IMR-90 (cell line): ENCODE data around the gene ATP1A1. TPM values are rescaled to one million over a fixed set of nuclear protein-coding genes. Genes with fewer than 3 reads are reported as not detected.

Experiments
- ATAC-seq: fragments of 200-7000 bp; cut with Tn5 transposase; 2 replicates; pipeline ENCODE4 v1.9.1; 2020; ENCODE audit warnings: low read depth, mild to moderate bottlenecking, moderate library complexity
- BruUV-seq: library from RNA; stranded (reverse); fragments of 400-500 nt; replicated peaks from 2 replicates; lab custom pipeline; 2021; lab: Mats Ljungman, UMichigan
- CTCF ChIA-PET: fragments of 300-600 bp; formaldehyde crosslinking; extraction: SDS; loops from one replicate; lab custom pipeline; 2021; ENCODE audit warnings: antibody characterized with exemption; lab: Yijun Ruan, JAX
- POLR2A ChIA-PET: fragments of 300-600 bp; sonication (Branson Sonifier 250); formaldehyde crosslinking; loops from one replicate; lab custom pipeline; 2022; ENCODE audit warnings: antibody characterized with exemption; ENCODE audit not compliant: unreplicated experiment; lab: Charles Lee
- DNase-seq: peaks from one replicate; pipeline ENCODE4 v3.0.0; 2013
- H2AFZ ChIP-seq: replicated peaks from 2 replicates; pipeline ENCODE3; 2013; ENCODE audit warnings: low read length, mild to moderate bottlenecking; ENCODE audit not compliant: poor library complexity
- H2AK5ac ChIP-seq: 2 replicates; pipeline ENCODE4 v1.6.1; 2013; ENCODE audit warnings: low read depth, low read length, inconsistent platforms
- H2AK9ac ChIP-seq: replicated peaks from 2 replicates; pipeline ENCODE3; 2013; ENCODE audit warnings: mild to moderate bottlenecking, low read depth, low read length, moderate library complexity; ENCODE audit not compliant: poor library complexity
- H2BK120ac ChIP-seq: 2 replicates; pipeline ENCODE4 v1.6.1; 2013; ENCODE audit warnings: low read depth, low read length, inconsistent platforms
- H2BK15ac ChIP-seq: 3 replicates; pipeline ENCODE4 v1.6.1; 2013; ENCODE audit warnings: low read depth, low read length, inconsistent platforms
- H2BK20ac ChIP-seq: 2 replicates; pipeline ENCODE4 v1.6.1; 2013; ENCODE audit warnings: low read depth, mild to moderate bottlenecking, inconsistent platforms, low read length, moderate library complexity
- H2BK5ac ChIP-seq: 2 replicates; pipeline ENCODE4 v1.6.1; 2013; ENCODE audit warnings: mild to moderate bottlenecking, low read depth, low read length, inconsistent platforms; ENCODE audit not compliant: poor library complexity, severe bottlenecking
- H3K14ac ChIP-seq: replicated peaks from 2 replicates; pipeline ENCODE4 v1.6.1; 2013; ENCODE audit warnings: low read depth, low read length, inconsistent platforms
- H3K18ac ChIP-seq: 2 replicates; pipeline ENCODE4 v1.6.1; 2013; ENCODE audit warnings: low read depth, low read length, control low read depth
- H3K23ac ChIP-seq: 2 replicates; pipeline ENCODE4 v1.6.1; 2013; ENCODE audit warnings: low read depth, low read length, inconsistent platforms
- H3K27ac ChIP-seq: 2 replicates; pipeline ENCODE4 v1.5.1; 2013; ENCODE audit warnings: mild to moderate bottlenecking, control low read depth, low read length; ENCODE audit not compliant: insufficient read depth
- H3K27me3 ChIP-seq: 2 replicates; pipeline ENCODE4 v1.6.1; 2013; ENCODE audit warnings: low read length; ENCODE audit not compliant: control insufficient read depth, insufficient read depth
- H3K36me3 ChIP-seq: 2 replicates; pipeline ENCODE4 v1.6.1; 2013; ENCODE audit warnings: low read length, mixed read lengths; ENCODE audit not compliant: control insufficient read depth, insufficient read depth
- H3K4ac ChIP-seq: 2 replicates; pipeline ENCODE4 v1.6.1; 2013; ENCODE audit warnings: low read depth, low read length, inconsistent platforms
- H3K4me1 ChIP-seq: 2 replicates; pipeline ENCODE4 v1.6.1; 2013; ENCODE audit warnings: low read length, mixed read lengths; ENCODE audit not compliant: control insufficient read depth, insufficient read depth
- H3K4me2 ChIP-seq: 2 replicates; pipeline ENCODE4 v1.6.1; 2013; ENCODE audit warnings: low read depth, mild to moderate bottlenecking, control low read depth, low read length, moderate library complexity
- H3K4me3 ChIP-seq: 2 replicates; pipeline ENCODE4 v1.5.1; 2013; ENCODE audit warnings: low read depth, mild to moderate bottlenecking, control low read depth, low read length, moderate library complexity; ENCODE audit not compliant: insufficient read depth
- H3K56ac ChIP-seq: 2 replicates; pipeline ENCODE4 v1.6.1; 2013; ENCODE audit warnings: low read length, inconsistent platforms; ENCODE audit not compliant: insufficient read depth; ENCODE audit errors: extremely low read depth
- H3K79me1 ChIP-seq, 2 experiments: 2 replicates each; pipeline ENCODE4 v1.6.1; 2013; ENCODE audit warnings: low read length in 2 of 2, inconsistent platforms in 1 of 2, low read depth in 1 of 2
- H3K9ac ChIP-seq: 2 replicates; pipeline ENCODE4 v1.6.1; 2013; ENCODE audit warnings: low read depth, low read length, control low read depth
- H3K9me1 ChIP-seq: 2 replicates; pipeline ENCODE4 v1.6.1; 2013; ENCODE audit warnings: low read length, inconsistent platforms; ENCODE audit not compliant: insufficient read depth
- H3K9me3 ChIP-seq: 2 replicates; pipeline ENCODE4 v1.6.1; 2013; ENCODE audit warnings: low read length; ENCODE audit not compliant: control insufficient read depth, insufficient read depth
- H4K20me1 ChIP-seq: 2 replicates; pipeline ENCODE4 v1.6.1; 2013; ENCODE audit warnings: low read length, inconsistent platforms; ENCODE audit not compliant: insufficient read depth
- H4K5ac ChIP-seq: 2 replicates; pipeline ENCODE4 v1.6.1; 2013; ENCODE audit warnings: mild to moderate bottlenecking, low read depth, low read length, control low read depth
- H4K8ac ChIP-seq, 2 experiments: 2 replicates each; pipeline ENCODE4 v1.6.1; 2013; ENCODE audit warnings: low read depth in 2 of 2, low read length in 2 of 2, control low read depth in 1 of 2, inconsistent platforms in 1 of 2
- H4K91ac ChIP-seq: 2 replicates; pipeline ENCODE4 v1.6.1; 2013; ENCODE audit warnings: low read depth, low read length, inconsistent platforms; ENCODE audit not compliant: insufficient read depth
- CEBPB ChIP-seq: IDR thresholded peaks from 2 replicates; pipeline ENCODE4 v1.6.1; 2012; ENCODE audit warnings: low read depth, low read length, improper control_type of control experiment
- MXI1 ChIP-seq: IDR thresholded peaks from 2 replicates; pipeline ENCODE4 v1.6.1; 2012; ENCODE audit warnings: low read depth, mild to moderate bottlenecking, low read length, moderate library complexity, borderline replicate concordance
- RAD21 ChIP-seq: IDR thresholded peaks from 2 replicates; pipeline ENCODE4 v1.6.1; 2012; ENCODE audit warnings: low read length, improper control_type of control experiment
- RFX5 ChIP-seq: IDR thresholded peaks from 2 replicates; pipeline ENCODE4 v1.8.0; 2012; ENCODE audit warnings: low read depth, mild to moderate bottlenecking, low read length, moderate library complexity
- WGBS, 2 experiments: methylation state at CpG; one replicate each; pipeline versions ENCODE4 v1.1.5 to v1.1.7; 2013; ENCODE audit warnings: missing lambda C conversion rate in 2 of 2; ENCODE audit not compliant: insufficient read length in 1 of 2; ENCODE audit errors: extremely low coverage in 2 of 2; 5-methylcytosine and 5-hydroxymethylcytosine counted together
- dilution Hi-C: fragments of 300-500 bp; cut with HindIII; formaldehyde crosslinking; loops from one replicate; pipeline ENCODE4 v1.14.3; 2018; ENCODE audit warnings: low sequenced_read_pairs; ENCODE audit not compliant: unreplicated experiment
- in situ Hi-C: fragments of 300-500 bp; cut with MboI; formaldehyde crosslinking; loops from 3 replicates; pipeline ENCODE4 v1.14.3; 2019; ENCODE audit warnings: low sequenced_read_pairs, inconsistent platforms, mixed read lengths
- intact Hi-C: fragments of 100-400 bp; cut with micrococcal nuclease; formaldehyde crosslinking; loops from 2 replicates; pipeline ENCODE4 v1.10.0; 2022
- polyA plus RNA-seq, 3 experiments: library from polyadenylated mRNA; depleted of rRNA; stranded (reverse); fragments of >200 nt; gene quantifications; 2 replicates each; pipeline ENCODE4 v1.2.3, GENCODE V29; 2012; ENCODE audit warnings: low replicate concordance in 1 of 3
- total RNA-seq: library from RNA; depleted of rRNA; stranded (reverse); fragments of >200 nt; gene quantifications from 2 replicates; pipeline ENCODE4 v1.2.3, GENCODE V29; 2012

The ATP1A1 gene
- total and polyA plus RNA-seq, 2 of the 4 experiments (the other 2 are of a cell fraction): 116 to 125 TPM

DNA sequence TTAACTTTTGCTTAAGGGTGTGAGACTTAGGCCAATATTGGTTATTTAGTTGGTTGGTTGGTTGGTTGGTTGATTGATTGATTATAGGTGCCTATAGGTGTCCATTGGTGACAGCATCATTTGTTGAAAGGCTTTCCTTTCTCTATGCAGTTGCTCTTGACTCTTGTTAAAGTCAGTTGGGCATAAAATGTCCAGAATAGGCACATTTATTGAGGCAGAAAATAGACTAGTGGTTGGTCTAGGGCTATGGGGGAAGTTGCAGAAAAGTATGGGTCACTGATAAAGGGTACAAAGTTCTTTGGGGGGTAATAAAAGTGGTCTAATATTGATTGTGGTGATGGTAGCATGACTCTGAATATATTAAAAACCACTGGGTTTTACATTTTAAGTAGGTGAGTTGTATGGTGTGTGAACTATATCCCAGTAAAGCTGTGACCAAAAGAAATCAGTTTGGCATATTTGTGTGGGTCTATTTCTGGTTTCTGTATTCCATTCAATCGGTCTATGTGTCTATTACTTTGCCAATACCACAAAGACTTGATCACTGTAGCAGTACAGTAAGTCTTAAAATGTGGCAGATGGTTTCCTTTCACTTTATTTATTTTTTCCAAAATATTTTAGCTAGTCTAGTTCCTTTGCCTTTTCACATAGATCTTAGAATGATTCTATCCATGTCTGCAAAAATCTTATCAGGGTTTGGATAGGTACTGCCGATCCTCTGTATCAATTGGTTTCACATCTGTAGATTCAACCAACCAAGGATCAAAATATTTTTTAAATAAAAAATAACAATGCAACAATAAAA lies 63.0 kb downstream of the ATP1A1 start (continued):
- no peak for TF ChIP-seq RFX5

DNA sequence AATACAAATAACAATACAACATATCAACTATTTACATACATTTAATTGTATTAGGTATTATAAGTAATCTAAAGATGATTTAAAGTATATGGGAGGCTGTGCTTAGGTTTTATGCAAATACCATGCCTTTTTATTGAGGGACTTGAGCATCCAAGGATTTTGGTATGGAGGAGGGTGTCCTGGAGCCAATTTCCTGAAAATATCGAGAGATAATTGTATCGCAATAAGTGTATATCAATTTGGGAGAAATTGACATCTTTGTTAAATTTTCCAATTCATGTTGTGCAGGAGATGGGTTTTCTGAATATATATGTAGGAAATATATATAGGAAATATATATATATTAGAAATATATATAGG lies 63.5 kb downstream of the ATP1A1 start:
- CTCF ChIA-PET: no interaction called here
- POLR2A ChIA-PET: no interaction called here
- no peak overlapping the region for H3K27ac ChIP-seq
- H3K4me2 ChIP-seq: no peak overlapping the region
- H4K20me1 ChIP-seq: no peaks in the 10 kb centered on the region
- TF ChIP-seq RAD21: no peak
- TF ChIP-seq MXI1: no peak
- no peak for TF ChIP-seq CEBPB
- H3K4me3 ChIP-seq: no peak overlapping the region
- no peak overlapping the region for H2AK5ac ChIP-seq
- H3K79me1 ChIP-seq: no peaks in the 10 kb centered on the region
- H3K9me1 ChIP-seq: no peaks in the 10 kb centered on the region
- no peak overlapping the region for H3K14ac ChIP-seq
- no peak overlapping the region for H2BK15ac ChIP-seq
- no peaks in the 10 kb centered on the region for H3K9me3 ChIP-seq
- no peak for DNase-seq
- no peak overlapping the region for H2AK9ac ChIP-seq
- no peak overlapping the region for H3K56ac ChIP-seq
- intact Hi-C loops (no loop called here), in situ Hi-C loops (no loop called here), dilution Hi-C loops (no loop called here)
- H3K23ac ChIP-seq: no peak overlapping the region
- no peak overlapping the region for H4K91ac ChIP-seq
- H4K5ac ChIP-seq: no peak overlapping the region
- H3K9ac ChIP-seq: no peak overlapping the region
- no CpG with 5 or more reads among the region's 2 CpGs for WGBS, 2 experiments
- ATAC-seq: no peak
- H2BK5ac ChIP-seq: no peak overlapping the region
- BruUV-seq: no TSS peak
- H4K8ac ChIP-seq: no peak overlapping the region
- no peak overlapping the region for H2BK20ac ChIP-seq
- no peak overlapping the region for H3K18ac ChIP-seq
- H3K27me3 ChIP-seq: peaks cover 6% of the 10 kb centered on the region
- H2BK120ac ChIP-seq: no peak overlapping the region
- H3K4ac ChIP-seq: no peak overlapping the region
- H3K4me1 ChIP-seq: peaks cover 3% of the 10 kb centered on the region; the same call in 1 of the 2 replicates
- H3K36me3 ChIP-seq: no peaks in the 10 kb centered on the region
- no peak overlapping the region for H2AFZ ChIP-seq
